Tibial nerve (tissue), 3 donors: ENCODE measurements around the gene ADGRL3.

Experiments
- CTCF ChIP-seq, 5 experiments: fragments of 200-600 bp in 3 of 5; fragments of 450-650 bp in 2 of 5; sonication (generic) in 3 of 5; IDR thresholded peaks; one replicate each; pipeline ENCODE4 v1.5.1; 2016 to 2019; ENCODE audit warnings: antibody characterized with exemption in 5 of 5, mild to moderate bottlenecking in 3 of 5, moderate library complexity in 2 of 5
- POLR2A ChIP-seq, 2 donors: fragments of 450-650 bp; IDR thresholded peaks; one replicate each; pipeline ENCODE4 v1.6.1; 2017; ENCODE audit warnings: antibody characterized with exemption in 2 of 2, mild to moderate bottlenecking in 2 of 2, moderate library complexity in 2 of 2

- TF ChIP-seq CTCF (IDR thresholded peaks at IDR 0.05) (no peak), POLR2A (IDR thresholded peaks at IDR 0.05) (no peak)
These were observed 651.0 kb downstream of the ADGRL3 start for GRCh38 chr4:61851126-61851525.
